Rectal smooth muscle tissue (tissue), 1 donor: Measurements from ENCODE around the gene NCOA3.

ENCODE experiments used
- H3K27ac ChIP-seq: one replicate; pipeline ENCODE4 v1.7.0; 2013; ENCODE audit warnings: low read depth, low read length, inconsistent platforms
- H3K27me3 ChIP-seq: one replicate; pipeline ENCODE4 v1.7.0; 2013; ENCODE audit warnings: low read length; ENCODE audit not compliant: control insufficient read depth, insufficient read depth
- H3K36me3 ChIP-seq: one replicate; pipeline ENCODE4 v1.7.0; 2013; ENCODE audit warnings: low read length; ENCODE audit not compliant: control insufficient read depth, insufficient read depth
- H3K4me1 ChIP-seq: one replicate; pipeline ENCODE4 v1.7.0; 2013; ENCODE audit warnings: low read length; ENCODE audit not compliant: control insufficient read depth, insufficient read depth
- H3K4me3 ChIP-seq: one replicate; pipeline ENCODE4 v1.7.0; 2013; ENCODE audit warnings: low read length
- H3K9ac ChIP-seq: one replicate; pipeline ENCODE4 v1.7.0; 2013; ENCODE audit warnings: low read length

NCOA3 gene

DNA sequence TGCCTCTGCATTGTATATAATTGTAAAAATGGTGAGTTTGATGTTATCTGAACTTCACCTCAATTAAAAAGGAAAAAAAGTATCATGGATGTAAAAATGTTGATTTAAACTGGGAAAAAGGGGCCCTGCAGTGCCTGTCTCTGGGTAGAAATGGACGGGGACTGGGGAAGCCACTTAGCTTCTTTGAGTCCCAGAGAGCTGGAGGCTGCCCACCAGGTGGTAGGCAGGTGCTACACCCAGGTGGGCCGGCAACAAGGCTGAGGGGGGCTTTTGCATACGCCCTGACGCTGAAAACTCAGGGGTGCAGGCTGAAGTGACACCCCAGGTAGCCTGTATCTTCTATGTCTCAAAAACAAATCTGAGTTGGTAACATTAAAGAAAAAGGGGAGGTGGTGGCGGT is 165.4 kb downstream of the NCOA3 start:
- Histone ChIP-seq H3K9ac (no peak overlapping the region), H3K36me3 (no peaks in the 10 kb centered on the region), H3K27me3 (no peaks in the 10 kb centered on the region)

DNA sequence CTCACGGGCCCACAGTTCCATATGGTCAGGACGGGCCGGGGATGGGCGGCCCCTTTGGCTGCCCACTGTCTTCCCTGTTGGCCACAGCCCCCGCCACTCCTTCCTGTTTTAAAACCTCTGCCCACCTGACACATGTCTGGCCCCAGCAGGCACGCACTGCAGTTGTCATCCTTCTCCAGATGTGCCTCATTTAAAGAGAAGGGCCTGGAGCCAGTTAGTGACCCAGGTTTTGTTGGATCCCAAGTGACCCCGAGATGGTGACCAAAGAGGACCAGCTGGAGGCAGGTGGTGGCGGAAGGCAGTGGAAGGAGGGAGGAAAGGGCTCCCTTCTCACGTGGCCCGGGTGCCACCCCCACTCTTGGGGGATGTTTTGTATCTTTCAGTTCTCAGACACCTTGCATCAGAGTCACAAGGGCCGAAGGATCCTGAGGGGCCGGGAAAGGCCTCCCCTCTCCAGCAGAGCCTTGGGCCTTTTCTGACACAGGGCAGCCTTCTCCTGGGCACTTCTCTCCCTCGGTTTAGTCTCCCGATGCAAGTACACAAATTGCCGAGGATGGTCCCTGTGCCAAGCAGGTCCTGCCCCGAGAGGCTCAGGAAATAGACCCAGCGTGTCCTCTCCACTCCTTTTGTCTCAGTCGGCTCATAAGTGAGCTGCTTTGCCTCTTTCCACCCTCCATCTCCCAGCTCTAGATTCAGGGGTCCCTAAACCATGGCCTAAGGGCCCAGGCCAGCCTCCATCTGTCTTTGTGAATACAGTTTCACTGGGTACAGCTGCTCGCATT is 166.0 kb downstream of the NCOA3 start:
- Histone ChIP-seq H3K27me3 (no peaks in the 10 kb centered on the region), H3K4me3 (no peak overlapping the region), H3K36me3 (no peaks in the 10 kb centered on the region), H3K27ac (no peak overlapping the region), H3K4me1 (peaks cover 4% of the 10 kb centered on the region), H3K9ac (no peak overlapping the region)

More for the DNA sequence above, 165.4 kb downstream of the NCOA3 start:
- H3K27ac ChIP-seq: no peak overlapping the region
- no peak overlapping the region for H3K4me3 ChIP-seq
- H3K4me1 ChIP-seq: peaks cover 4% of the 10 kb centered on the region

DNA sequence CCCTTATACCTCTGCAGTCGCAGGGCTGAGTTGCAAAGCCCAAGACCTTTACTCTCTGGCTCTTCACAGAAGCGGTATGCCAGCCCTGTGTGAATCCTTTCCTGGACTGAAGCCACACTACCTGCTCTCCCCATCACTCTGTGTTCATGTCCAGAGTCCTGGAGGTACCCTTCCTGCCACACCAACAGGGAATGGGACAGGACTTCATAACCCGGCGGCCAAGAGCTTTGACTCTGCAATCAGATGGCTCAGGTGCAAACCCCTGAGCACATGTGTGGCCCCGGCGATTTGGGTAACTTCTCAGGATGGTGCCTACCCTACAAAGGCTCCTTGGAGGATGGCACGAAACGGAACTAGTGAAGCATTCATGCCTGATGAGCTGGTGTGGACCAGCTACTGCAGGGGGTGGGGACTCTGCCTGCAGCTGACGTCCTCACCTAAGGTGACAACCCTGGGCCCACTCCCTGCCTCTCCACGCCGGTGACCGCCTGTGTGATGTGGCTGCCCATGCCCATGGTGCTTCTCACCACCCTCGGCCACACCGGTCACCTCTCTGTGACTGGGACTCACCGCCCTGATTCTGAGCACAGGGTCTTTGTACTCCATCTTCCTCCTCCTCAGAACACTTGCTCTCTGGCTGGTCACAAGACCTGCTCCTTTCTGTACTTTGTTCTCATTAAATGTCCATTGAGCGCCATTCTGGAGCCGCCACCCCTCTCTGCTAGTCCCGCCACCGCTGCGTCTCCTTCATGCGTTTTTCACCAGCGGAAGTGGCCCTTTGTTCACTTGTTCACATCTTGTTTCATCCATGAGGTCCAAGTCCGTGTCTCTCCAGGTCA is 166.8 kb downstream of the NCOA3 start:
- H3K27me3 ChIP-seq: no peaks in the 10 kb centered on the region
- H3K9ac ChIP-seq: no peak overlapping the region
- no peaks in the 10 kb centered on the region for H3K36me3 ChIP-seq
- no peak overlapping the region for H3K4me3 ChIP-seq
- no peak overlapping the region for H3K27ac ChIP-seq
- peaks cover 4% of the 10 kb centered on the region for H3K4me1 ChIP-seq

DNA sequence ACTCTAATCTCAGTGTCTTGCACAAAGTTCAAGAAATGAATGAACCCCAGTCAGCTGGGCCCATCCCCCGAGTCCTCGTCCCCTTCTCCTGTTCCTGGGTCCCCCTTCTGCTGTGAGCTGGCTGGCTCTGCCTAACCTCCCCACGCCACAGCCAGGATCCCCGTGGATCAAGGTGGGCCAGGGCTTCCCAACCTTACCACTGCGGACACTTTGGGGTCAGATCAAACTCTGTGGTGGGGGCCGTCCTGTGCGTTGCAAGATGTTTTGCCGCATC is 167.4 kb downstream of the NCOA3 start:
- Histone ChIP-seq H3K4me1 (peaks cover under 1% of the 10 kb centered on the region), H3K36me3 (no peaks in the 10 kb centered on the region), H3K4me3 (no peak overlapping the region), H3K27me3 (no peaks in the 10 kb centered on the region), H3K27ac (no peak overlapping the region), H3K9ac (no peak overlapping the region)

DNA sequence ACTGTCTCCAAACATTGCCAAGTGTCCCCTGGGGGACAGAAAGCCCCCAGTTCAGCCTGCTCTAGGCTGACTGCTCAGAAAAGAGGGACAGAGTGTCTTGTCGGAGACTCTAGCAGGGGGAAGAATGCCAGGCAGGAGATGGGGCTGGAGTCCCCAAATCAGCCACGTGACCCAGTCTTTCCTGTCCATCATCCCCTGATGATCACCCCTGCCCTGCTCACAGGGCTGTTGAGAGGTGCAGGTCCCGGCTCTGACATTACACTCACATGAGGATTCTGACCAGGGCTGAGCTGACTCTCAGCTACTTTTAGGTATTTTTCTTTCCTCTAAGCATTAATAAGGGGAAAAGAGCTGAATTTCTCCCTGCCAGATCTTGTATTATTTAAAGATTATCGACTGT is 167.8 kb downstream of the NCOA3 start:
- no peak overlapping the region for H3K27ac ChIP-seq
- H3K9ac ChIP-seq: no peak overlapping the region
- H3K4me1 ChIP-seq: no peaks in the 10 kb centered on the region
- no peaks in the 10 kb centered on the region for H3K36me3 ChIP-seq
- H3K27me3 ChIP-seq: no peaks in the 10 kb centered on the region
- no peak overlapping the region for H3K4me3 ChIP-seq

DNA sequence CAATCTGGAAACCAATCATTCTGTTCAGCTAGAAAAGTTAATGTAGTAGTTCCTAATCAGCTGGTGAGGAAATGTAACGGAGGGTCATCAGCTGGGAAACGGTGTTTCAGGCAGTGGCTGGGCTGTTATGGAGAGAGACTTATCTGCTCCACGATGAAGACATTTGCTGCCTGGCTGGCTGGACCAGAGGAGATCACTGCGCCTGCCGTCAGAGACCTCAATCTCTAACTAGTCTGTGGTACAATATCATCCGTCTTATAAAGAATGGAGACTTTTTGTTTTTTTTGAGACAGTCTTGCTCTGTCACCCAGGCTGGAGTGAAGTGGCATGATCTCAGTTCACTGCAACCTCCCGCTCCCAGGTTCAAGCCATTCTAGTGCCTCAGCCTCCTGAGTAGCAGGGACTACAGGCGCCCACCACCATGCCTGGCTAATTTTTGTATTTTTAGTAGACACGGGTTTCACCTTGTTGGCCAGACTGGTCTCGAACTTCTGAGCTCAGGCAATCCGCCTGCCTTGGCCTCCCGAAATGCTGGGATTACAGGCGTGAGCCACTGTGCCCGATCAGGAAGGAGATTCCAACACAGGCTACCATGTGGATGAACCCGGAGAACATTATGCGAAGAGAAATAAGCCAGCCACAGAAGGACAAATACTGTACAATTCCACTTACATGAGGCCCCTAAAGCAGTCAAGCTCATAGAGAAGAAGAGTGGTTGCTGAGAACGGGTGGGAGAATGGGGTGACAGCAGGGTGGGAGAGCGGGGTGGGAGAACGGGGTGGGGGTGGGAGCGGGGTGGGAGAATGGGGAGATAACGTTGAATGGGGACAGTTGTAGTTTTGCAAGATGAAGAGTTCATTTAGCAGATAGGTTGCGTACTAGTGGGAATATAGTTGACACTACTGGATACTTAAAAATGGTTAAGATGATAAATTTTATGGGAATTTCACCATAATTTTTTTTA is 168.5 kb downstream of the NCOA3 start:
- no peaks in the 10 kb centered on the region for H3K36me3 ChIP-seq
- no peak overlapping the region for H3K4me3 ChIP-seq
- H3K4me1 ChIP-seq: no peaks in the 10 kb centered on the region
- no peak overlapping the region for H3K9ac ChIP-seq
- H3K27me3 ChIP-seq: no peaks in the 10 kb centered on the region
- no peak overlapping the region for H3K27ac ChIP-seq

DNA sequence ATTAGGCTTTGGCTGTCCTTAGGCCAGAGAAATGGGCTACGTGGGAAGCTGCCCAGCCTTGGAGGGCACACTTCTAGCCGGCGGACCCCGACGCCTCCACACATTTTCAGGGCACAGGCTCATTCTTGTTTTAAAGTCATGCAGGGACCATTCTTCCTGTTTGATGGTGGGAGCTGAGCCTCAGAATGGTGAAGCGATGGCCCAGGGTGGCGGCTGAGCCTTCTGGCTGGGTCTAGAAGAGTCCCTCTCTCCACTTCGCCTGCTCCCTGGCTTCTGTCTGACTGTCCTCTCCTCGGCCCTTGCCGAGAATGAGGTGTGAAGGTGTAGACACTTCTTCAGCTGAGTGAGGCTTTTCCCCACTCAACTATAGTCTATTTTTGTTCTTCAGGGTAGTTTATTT is 169.2 kb downstream of the NCOA3 start:
- no peaks in the 10 kb centered on the region for H3K27me3 ChIP-seq
- H3K4me3 ChIP-seq: no peak overlapping the region
- H3K27ac ChIP-seq: no peak overlapping the region
- no peaks in the 10 kb centered on the region for H3K36me3 ChIP-seq
- H3K4me1 ChIP-seq: no peaks in the 10 kb centered on the region
- no peak overlapping the region for H3K9ac ChIP-seq

DNA sequence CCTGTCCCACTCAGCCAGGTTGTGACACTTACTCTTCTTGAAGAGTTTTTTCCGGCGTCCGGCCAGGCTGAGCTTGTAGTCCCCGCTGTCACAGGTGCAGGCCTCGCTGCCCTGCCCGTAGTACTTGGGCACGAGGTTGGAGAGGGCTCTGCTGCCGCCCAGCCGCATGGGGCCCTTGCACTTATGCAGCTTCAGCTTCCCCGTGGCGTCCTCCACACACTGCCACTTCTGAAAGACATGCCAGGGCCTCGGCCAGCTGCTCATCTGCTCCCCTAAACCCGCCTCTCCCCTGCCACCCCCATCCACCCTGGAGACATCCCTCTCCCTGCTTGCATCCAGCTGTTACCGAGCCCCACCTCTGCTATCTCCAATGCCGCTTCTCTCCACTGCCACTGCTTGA is 170.5 kb downstream of the NCOA3 start:
- Histone ChIP-seq H3K4me1 (no peaks in the 10 kb centered on the region), H3K4me3 (no peak overlapping the region), H3K9ac (no peak overlapping the region), H3K27me3 (no peaks in the 10 kb centered on the region), H3K27ac (no peak overlapping the region), H3K36me3 (no peaks in the 10 kb centered on the region)

DNA sequence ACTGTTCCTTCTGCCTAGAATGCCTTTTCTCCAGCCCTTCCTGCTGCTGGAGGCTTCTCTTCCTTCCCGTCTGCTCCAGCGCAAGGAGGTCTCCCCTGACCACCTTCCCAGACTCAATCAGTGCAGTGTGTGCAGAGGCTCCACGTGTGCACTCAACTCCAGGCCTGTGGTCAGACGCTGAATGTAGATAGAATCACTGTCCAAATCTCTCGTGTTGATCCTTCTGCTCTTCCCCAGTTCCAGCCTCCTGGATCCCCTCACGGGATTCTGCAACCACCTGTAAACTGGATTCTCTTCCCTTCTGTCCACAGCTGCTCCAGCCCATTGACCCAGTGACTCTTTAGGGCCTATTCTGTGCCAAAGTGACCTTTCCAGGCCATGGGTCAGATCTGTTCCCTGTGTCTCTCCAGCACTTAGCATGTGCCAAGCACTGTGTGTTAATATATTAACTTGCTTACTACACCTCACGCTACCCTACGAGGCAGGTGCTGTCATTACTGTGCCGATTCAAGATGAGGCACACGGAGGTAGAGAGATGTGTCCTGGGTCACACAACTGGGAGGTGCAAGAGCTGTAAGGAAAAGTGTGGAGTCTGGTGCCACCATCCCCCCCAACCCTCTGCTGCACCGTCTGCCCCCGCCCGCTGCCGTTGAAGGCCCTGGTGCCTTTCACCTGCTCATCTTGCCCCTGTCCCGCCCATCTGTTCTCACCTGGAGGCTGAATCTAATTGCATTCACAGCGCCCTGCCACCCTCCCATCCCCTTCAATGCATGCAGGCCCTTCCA is 171.4 kb downstream of the NCOA3 start:
- Histone ChIP-seq H3K27ac (no peak overlapping the region), H3K36me3 (no peaks in the 10 kb centered on the region), H3K27me3 (no peaks in the 10 kb centered on the region), H3K9ac (no peak overlapping the region), H3K4me3 (no peak overlapping the region), H3K4me1 (no peaks in the 10 kb centered on the region)

DNA sequence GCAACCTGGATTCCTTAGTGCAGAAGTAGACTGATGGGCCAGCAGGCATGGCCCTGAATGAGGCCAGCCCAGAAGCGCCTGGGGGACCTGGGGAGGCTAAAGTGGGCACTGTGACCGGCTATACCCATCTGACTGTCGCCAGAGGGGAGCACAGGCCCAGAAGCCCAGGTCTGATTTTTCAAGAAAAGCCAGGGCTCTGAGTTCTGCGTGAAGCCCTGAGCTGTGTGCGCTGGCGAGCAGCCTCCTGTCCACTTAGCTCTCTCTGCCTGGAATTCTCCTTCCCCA is 171.9 kb downstream of the NCOA3 start:
- Histone ChIP-seq H3K27ac (no peak overlapping the region), H3K36me3 (no peaks in the 10 kb centered on the region), H3K4me1 (no peaks in the 10 kb centered on the region), H3K9ac (no peak overlapping the region), H3K4me3 (no peak overlapping the region), H3K27me3 (no peaks in the 10 kb centered on the region)

DNA sequence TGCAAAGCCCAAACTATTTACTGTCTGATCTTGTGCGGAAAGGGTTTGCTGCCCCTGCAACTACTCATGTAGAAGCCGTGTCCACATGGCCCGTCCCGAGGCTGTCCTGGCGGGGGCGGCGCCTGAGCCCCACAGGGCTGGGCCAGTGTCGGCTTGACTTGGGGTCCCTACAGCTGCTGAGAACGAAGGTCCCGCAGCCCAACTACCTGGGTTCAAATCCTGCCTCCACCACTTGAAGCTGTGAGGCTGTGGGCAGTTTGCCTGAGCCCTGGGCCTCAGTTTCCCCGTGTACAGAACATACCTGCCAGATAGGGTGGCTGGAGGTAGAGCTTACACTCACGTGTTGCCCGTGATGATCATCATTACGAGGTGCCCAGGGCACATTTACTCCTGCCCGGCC is 172.5 kb downstream of the NCOA3 start:
- Histone ChIP-seq H3K36me3 (no peaks in the 10 kb centered on the region), H3K9ac (no peak overlapping the region), H3K27ac (no peak overlapping the region), H3K27me3 (no peaks in the 10 kb centered on the region), H3K4me1 (no peaks in the 10 kb centered on the region), H3K4me3 (no peak overlapping the region)

DNA sequence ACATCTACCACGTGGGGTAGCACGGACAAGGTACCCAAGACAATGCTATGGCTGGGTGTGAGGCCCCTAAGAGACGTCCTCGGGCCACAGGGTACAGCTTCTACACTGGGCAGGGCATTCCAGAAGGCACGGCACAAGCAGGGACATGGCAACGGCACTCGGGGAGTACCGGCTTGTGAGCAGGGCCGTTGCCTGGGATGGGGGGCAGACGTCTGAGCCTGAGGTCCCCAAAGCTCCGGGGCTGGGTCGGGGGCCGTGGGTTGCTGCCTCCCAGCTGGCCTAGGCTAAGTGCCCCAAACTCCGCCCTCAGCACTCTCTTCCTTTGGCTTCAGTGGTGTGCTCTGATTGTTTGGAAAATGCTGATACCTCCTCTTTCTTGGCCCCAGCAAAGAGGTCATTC is 173.0 kb downstream of the NCOA3 start:
- Histone ChIP-seq H3K4me3 (no peak overlapping the region), H3K27ac (no peak overlapping the region), H3K4me1 (no peaks in the 10 kb centered on the region), H3K27me3 (no peaks in the 10 kb centered on the region), H3K9ac (no peak overlapping the region), H3K36me3 (no peaks in the 10 kb centered on the region)
